CD14-positive monocyte (primary cell): ENCODE data around the gene VPS35L. TPM values are rescaled to one million over a fixed set of nuclear protein-coding genes. Genes with fewer than 3 reads are reported as not detected.
A peak's percentile ranks its signal among the peaks of the same experiment; 100 is the strongest.

ENCODE experiments used
- DNase-seq, 3 donors: peaks; one replicate each; pipeline ENCODE4 v3.0.0-alpha.2; 2011 to 2022
- H2AFZ ChIP-seq: 2 replicates; pipeline ENCODE4 v1.6.0; 2012; ENCODE audit warnings: mild to moderate bottlenecking, low read depth, low read length, inconsistent platforms; ENCODE audit not compliant: insufficient read depth, poor library complexity, severe bottlenecking
- H3K27ac ChIP-seq, 2 donors: 1 replicate in 1 of 2; 2 replicates in 1 of 2; pipeline ENCODE4 v1.5.1; 2012 to 2013; ENCODE audit warnings: low read length in 2 of 2, control low read depth in 1 of 2, inconsistent platforms in 1 of 2, low read depth in 1 of 2, mild to moderate bottlenecking in 1 of 2
- H3K27me3 ChIP-seq, 2 donors: one replicate each; pipeline versions ENCODE4 v1.6.0 to v1.6.1; 2011 to 2013; ENCODE audit warnings: low read length in 2 of 2; ENCODE audit not compliant: control insufficient read depth in 2 of 2, insufficient read depth in 2 of 2
- H3K36me3 ChIP-seq, 2 donors: replicated peaks in 1 of 2; 1 replicate in 1 of 2; 2 replicates in 1 of 2; pipeline versions ENCODE4 v1.5.1 to v1.6.1; 2012 to 2013; ENCODE audit warnings: low read length in 2 of 2, control low read depth in 1 of 2, inconsistent platforms in 1 of 2, mild to moderate bottlenecking in 1 of 2; ENCODE audit not compliant: insufficient read depth in 2 of 2, control insufficient read depth in 1 of 2
- H3K4me1 ChIP-seq, 2 donors: 1 replicate in 1 of 2; 2 replicates in 1 of 2; pipeline versions ENCODE4 v1.5.1 to v1.6.1; 2012 to 2013; ENCODE audit warnings: low read length in 2 of 2, control low read depth in 1 of 2, inconsistent platforms in 1 of 2, mild to moderate bottlenecking in 1 of 2, moderate library complexity in 1 of 2; ENCODE audit not compliant: insufficient read depth in 2 of 2, control insufficient read depth in 1 of 2
- H3K4me2 ChIP-seq: replicated peaks from 2 replicates; pipeline ENCODE3; 2012; ENCODE audit warnings: low read length, moderate library complexity, mild to moderate bottlenecking; ENCODE audit not compliant: poor library complexity, severe bottlenecking; ENCODE audit errors: extremely low read depth
- H3K4me3 ChIP-seq, 3 experiments: fragments of 200-600 bp in 1 of 3; sonication (generic) in 1 of 3; replicated peaks in 1 of 3; 1 replicate in 2 of 3; 2 replicates in 1 of 3; pipeline ENCODE4 v1.5.1; 2011 to 2013; ENCODE audit warnings: low read length in 3 of 3, mild to moderate bottlenecking in 3 of 3, control low read depth in 2 of 3, low read depth in 2 of 3, inconsistent platforms in 1 of 3, moderate library complexity in 1 of 3
- H3K79me2 ChIP-seq: 2 replicates; pipeline ENCODE4 v1.6.0; 2012; ENCODE audit warnings: mild to moderate bottlenecking, control low read depth, inconsistent platforms, low read length, moderate library complexity; ENCODE audit not compliant: insufficient read depth
- H3K9ac ChIP-seq: 2 replicates; pipeline ENCODE4 v1.6.0; 2017; ENCODE audit warnings: low read length, mild to moderate bottlenecking; ENCODE audit not compliant: insufficient read depth, poor library complexity, severe bottlenecking
- H3K9me3 ChIP-seq, 2 donors: replicated peaks in 1 of 2; 1 replicate in 1 of 2; 2 replicates in 1 of 2; pipeline versions ENCODE4 v1.5.1 to v1.6.1; 2012 to 2013; ENCODE audit warnings: low read length in 2 of 2, control low read depth in 1 of 2; ENCODE audit not compliant: control insufficient read depth in 1 of 2, insufficient read depth in 1 of 2
- H4K20me1 ChIP-seq: 2 replicates; pipeline ENCODE4 v1.6.0; 2012; ENCODE audit warnings: mild to moderate bottlenecking, low read length, control low read depth, moderate library complexity; ENCODE audit not compliant: insufficient read depth
- H3K27ac Mint-ChIP-seq, 7 donors: one replicate each; pipeline ENCODE4 v1.8.0; 2020; ENCODE audit warnings: mild to moderate bottlenecking in 7 of 7, mixed read lengths in 7 of 7, moderate library complexity in 6 of 7, inconsistent platforms in 2 of 7
- H3K27me3 Mint-ChIP-seq, 3 donors: one replicate each; pipeline ENCODE4 v1.8.0; 2021 to 2022; ENCODE audit warnings: low read depth in 3 of 3, mild to moderate bottlenecking in 3 of 3, mixed read lengths in 3 of 3, moderate library complexity in 3 of 3, inconsistent platforms in 1 of 3
- H3K36me3 Mint-ChIP-seq, 2 donors: one replicate each; pipeline ENCODE4 v1.8.0; 2020; ENCODE audit warnings: mixed read lengths in 2 of 2, inconsistent platforms in 1 of 2, mild to moderate bottlenecking in 1 of 2
- H3K4me1 Mint-ChIP-seq: one replicate; pipeline ENCODE4 v1.8.0; 2020; ENCODE audit warnings: mild to moderate bottlenecking, mixed read lengths
- H3K4me3 Mint-ChIP-seq, 2 donors: one replicate each; pipeline ENCODE4 v1.8.0; 2020; ENCODE audit warnings: mild to moderate bottlenecking in 2 of 2, mixed read lengths in 2 of 2, moderate library complexity in 1 of 2
- H3K9me3 Mint-ChIP-seq, 7 donors: one replicate each; pipeline ENCODE4 v1.8.0; 2020 to 2022; ENCODE audit warnings: mixed read lengths in 7 of 7, mild to moderate bottlenecking in 6 of 7, moderate library complexity in 6 of 7, inconsistent platforms in 2 of 7
- CTCF ChIP-seq: fragments of 200-600 bp; IDR thresholded peaks from one replicate; pipeline ENCODE4 v1.8.0; 2022; ENCODE audit warnings: antibody characterized with exemption, mild to moderate bottlenecking
- WGBS: methylation state at CpG from one replicate; pipeline ENCODE4 v1.1.5; 2013; ENCODE audit warnings: missing lambda C conversion rate; ENCODE audit not compliant: insufficient coverage; 5-methylcytosine and 5-hydroxymethylcytosine counted together
- intact Hi-C, 2 donors: fragments of 100-400 bp; cut with micrococcal nuclease; formaldehyde crosslinking; loops; one replicate each; pipeline versions ENCODE4 v1.15.0 to v1.15.1; 2023
- polyA plus RNA-seq, 3 donors: library from polyadenylated mRNA; depleted of rRNA in 1 of 3; unstranded in 2 of 3; stranded (reverse) in 1 of 3; fragments of 300-500 nt in 2 of 3; fragments of >200 nt in 1 of 3; fragmentation: Illumina TruSeq in 2 of 3; gene quantifications; 1 replicate in 2 of 3; 2 replicates in 1 of 3; pipeline ENCODE4 v1.2.3, GENCODE V29; 2012 to 2021

VPS35L gene
- polyA plus RNA-seq, 3 donors: 29.7 to 51.4 (median 48.8) TPM

- Histone ChIP-seq H3K27ac (no peak overlapping the region), H2AFZ (no peak overlapping the region), H4K20me1 (no peaks in the 10 kb centered on the region), H3K9me3 (no peaks in the 10 kb centered on the region), H3K36me3 (peaks cover 31 to 79% of the 10 kb centered on the region in 2 donors), H3K79me2 (no peaks in the 10 kb centered on the region), H3K27me3 (no peaks in the 10 kb centered on the region), H3K4me1 (no peaks in the 10 kb centered on the region), H3K4me3 (no peak overlapping the region), H3K4me2 (no peak overlapping the region), H3K9ac (no peak overlapping the region)
- no peak for DNase-seq
- intact Hi-C loops: no loop called here
- TF ChIP-seq CTCF: no peak
- H3K27me3 Mint-ChIP-seq: no peaks in the 10 kb centered on the region
- no peaks in the 10 kb centered on the region for H3K9me3 Mint-ChIP-seq
- 100% methylated on average over 1 of the region's 3 CpGs for WGBS
- peaks cover 68 to 69% of the 10 kb centered on the region in 2 donors for H3K36me3 Mint-ChIP-seq
- H3K4me3 Mint-ChIP-seq: no peak overlapping the region
- H3K27ac Mint-ChIP-seq: no peak overlapping the region
- no peaks in the 10 kb centered on the region for H3K4me1 Mint-ChIP-seq
These were observed 65.9 kb downstream of the VPS35L start for GRCh38 chr16:19621445-19621844.

- H3K4me1 ChIP-seq: no peaks in the 10 kb centered on the region
- no peak for TF ChIP-seq CTCF
- no peak for DNase-seq
- H2AFZ ChIP-seq: no peak overlapping the region
- peaks cover 29 to 74% of the 10 kb centered on the region in 2 donors for H3K36me3 ChIP-seq
- no peaks in the 10 kb centered on the region for H3K79me2 ChIP-seq
- no peaks in the 10 kb centered on the region for H4K20me1 ChIP-seq
- H3K27ac Mint-ChIP-seq: peak overlapping the region in 1 of 7 donors; percentile 11
- 97% methylated on average over 5 of the region's 6 CpGs for WGBS
- intact Hi-C loops: no loop called here
- H3K4me2 ChIP-seq: no peak overlapping the region
- no peak overlapping the region for H3K4me3 Mint-ChIP-seq
- no peak overlapping the region for H3K27ac ChIP-seq
- H3K36me3 Mint-ChIP-seq: peaks cover 62 to 65% of the 10 kb centered on the region in 2 donors
- H3K9ac ChIP-seq: no peak overlapping the region
- H3K9me3 ChIP-seq: no peaks in the 10 kb centered on the region
- no peaks in the 10 kb centered on the region for H3K27me3 Mint-ChIP-seq
- peaks cover 0 to 2% (median 0%) of the 10 kb centered on the region in 7 donors for H3K9me3 Mint-ChIP-seq
- no peak overlapping the region for H3K4me3 ChIP-seq
- H3K27me3 ChIP-seq: no peaks in the 10 kb centered on the region
- H3K4me1 Mint-ChIP-seq: no peaks in the 10 kb centered on the region
These were observed 69.5 kb downstream of the VPS35L start for GRCh38 chr16:19625039-19625438.
